GM23248 (cell line): ENCODE data around the gene ALOX12B. TPM values are rescaled to one million over a fixed set of nuclear protein-coding genes. Genes with fewer than 3 reads are reported as not detected.

ENCODE experiments used
- DNase-seq: peaks from one replicate; pipeline ENCODE4 v3.0.0-alpha.2; 2015
- H2AFZ ChIP-seq: fragments of 200-600 bp; sonication (generic); 2 replicates; pipeline ENCODE4 v1.6.1; 2016; ENCODE audit warnings: antibody characterized with exemption
- H3F3A ChIP-seq: fragments of 200-600 bp; sonication (generic); 2 replicates; pipeline ENCODE4 v1.6.1; 2016; ENCODE audit warnings: mild to moderate bottlenecking, antibody characterized with exemption, mixed run types; ENCODE audit not compliant: insufficient read depth
- H3K27ac ChIP-seq: fragments of 200-600 bp; sonication (generic); 2 replicates; pipeline ENCODE4 v1.5.1; 2016; ENCODE audit warnings: mild to moderate bottlenecking
- H3K27me3 ChIP-seq: fragments of 200-600 bp; sonication (generic); replicated peaks from 2 replicates; pipeline ENCODE4 v1.6.1; 2016; ENCODE audit warnings: mild to moderate bottlenecking; ENCODE audit not compliant: insufficient read depth
- H3K36me3 ChIP-seq: fragments of 200-600 bp; sonication (generic); 2 replicates; pipeline ENCODE4 v1.6.1; 2016; ENCODE audit warnings: low read depth, mild to moderate bottlenecking
- H3K4me1 ChIP-seq: fragments of 200-600 bp; sonication (generic); 2 replicates; pipeline ENCODE4 v1.6.1; 2016; ENCODE audit warnings: mild to moderate bottlenecking; ENCODE audit not compliant: insufficient read depth
- H3K4me2 ChIP-seq: fragments of 200-600 bp; sonication (generic); one replicate; pipeline ENCODE4 v1.6.1; 2016; ENCODE audit warnings: mild to moderate bottlenecking; ENCODE audit not compliant: unreplicated experiment
- H3K4me3 ChIP-seq: fragments of 200-600 bp; sonication (generic); 2 replicates; pipeline ENCODE4 v1.5.1; 2016; ENCODE audit warnings: mild to moderate bottlenecking
- H3K79me2 ChIP-seq: fragments of 200-600 bp; sonication (generic); 2 replicates; pipeline ENCODE4 v1.6.1; 2016; ENCODE audit warnings: mild to moderate bottlenecking; ENCODE audit not compliant: insufficient read depth
- H3K9ac ChIP-seq: fragments of 200-600 bp; sonication (generic); 2 replicates; pipeline ENCODE4 v1.6.1; 2016; ENCODE audit warnings: mild to moderate bottlenecking
- H3K9me2 ChIP-seq: fragments of 200-600 bp; sonication (generic); 2 replicates; pipeline ENCODE4 v1.6.1; 2016; ENCODE audit warnings: mixed run types, mild to moderate bottlenecking, moderate library complexity; ENCODE audit not compliant: insufficient read depth
- H3K9me3 ChIP-seq: fragments of 200-600 bp; sonication (generic); one replicate; pipeline ENCODE4 v1.6.1; 2017; ENCODE audit warnings: low read depth
- H4K20me1 ChIP-seq: fragments of 200-600 bp; sonication (generic); 2 replicates; pipeline ENCODE4 v1.6.0; 2016; ENCODE audit not compliant: insufficient read depth
- EZH2 ChIP-seq: fragments of 200-600 bp; sonication (generic); IDR thresholded peaks from 2 replicates; pipeline ENCODE4 v1.6.1; 2018; ENCODE audit warnings: antibody characterized with exemption, mild to moderate bottlenecking; ENCODE audit not compliant: insufficient read depth, poor library complexity, severe bottlenecking
- EZH2phosphoT487 ChIP-seq: fragments of 200-600 bp; sonication (generic); IDR thresholded peaks from 2 replicates; pipeline ENCODE4 v1.6.1; 2018; ENCODE audit warnings: antibody characterized with exemption, moderate library complexity, mild to moderate bottlenecking, low read depth; ENCODE audit not compliant: insufficient read depth
- WGBS, 2 experiments: methylation state at CpG; one replicate each; pipeline ENCODE4 v1.1.6; 2015 to 2017; ENCODE audit warnings: low lambda C conversion rate in 2 of 2, low coverage in 1 of 2; ENCODE audit errors: missing lambda C conversion rate in 2 of 2; 5-methylcytosine and 5-hydroxymethylcytosine counted together
- in situ Hi-C: fragments of 300-500 bp; cut with MboI; formaldehyde crosslinking; loops from 2 replicates; pipeline ENCODE4 v1.15.0; 2020
- polyA plus RNA-seq: library from polyadenylated mRNA; unstranded; fragments of >200 nt; fragmentation: Nextera tagmentation; extraction: Ambion mirVana; gene quantifications from 2 replicates; pipeline ENCODE4 v1.2.1, GENCODE V29; 2016
- total RNA-seq: library from RNA; depleted of rRNA; stranded (reverse); fragments of >200 nt; shearing (Covaris generic); gene quantifications from 2 replicates; pipeline ENCODE4 v1.2.3, GENCODE V29; 2014

Gene ALOX12B
- total and polyA plus RNA-seq, 2 experiments from 2014 or later, result not detected

- no peaks in the 10 kb centered on the region for H4K20me1 ChIP-seq
- H3F3A ChIP-seq, result no peaks in the 10 kb centered on the region
- no peak overlapping the region for H3K4me2 ChIP-seq
- in situ Hi-C loops, result no loop called here
- H3K4me3 ChIP-seq, result no peak overlapping the region
- H3K9me2 ChIP-seq, result no peaks in the 10 kb centered on the region
- no peak overlapping the region for H2AFZ ChIP-seq
- no peaks in the 10 kb centered on the region for H3K4me1 ChIP-seq
- H3K9ac ChIP-seq, result no peak overlapping the region
- 66 to 68% methylated on average over 7 of the region's 7 CpGs for WGBS, 2 experiments
- TF ChIP-seq EZH2 (no peak), EZH2phosphoT487 (no peak)
- H3K79me2 ChIP-seq, result no peaks in the 10 kb centered on the region
- no peak overlapping the region for H3K27ac ChIP-seq
- no peaks in the 10 kb centered on the region for H3K36me3 ChIP-seq
- H3K9me3 ChIP-seq, result no peaks in the 10 kb centered on the region
- H3K27me3 ChIP-seq, result peaks cover under 1% of the 10 kb centered on the region; the same call in 1 of the 2 replicates
- no peak for DNase-seq
Measured at GRCh38 chr17:8051831-8052230, 35.7 kb downstream of the ALOX12B start.

DNA sequence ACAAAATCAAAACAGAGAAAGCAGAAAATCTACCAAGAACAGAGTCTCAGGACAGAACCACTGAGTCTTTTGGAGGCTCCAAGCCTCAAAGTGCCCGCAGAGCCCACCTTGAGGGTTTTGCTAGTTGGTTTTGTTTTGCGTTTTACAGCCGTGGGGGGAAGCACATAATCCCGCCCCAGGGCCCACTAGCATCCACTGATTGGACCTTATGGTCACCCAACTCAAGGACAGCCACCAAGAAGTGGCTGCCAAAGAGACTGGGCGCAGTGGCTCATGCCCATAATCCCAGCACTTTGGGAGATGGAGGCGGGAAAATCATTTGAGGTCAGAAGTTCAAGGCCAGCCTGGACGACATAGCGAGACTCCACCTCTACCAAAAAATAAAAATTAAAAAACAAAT is 38.8 kb downstream of the ALOX12B start:
- in situ Hi-C loops, result no loop called here
- DNase-seq, result no peak
- Histone ChIP-seq H3K27ac (no peak overlapping the region), H3F3A (no peaks in the 10 kb centered on the region), H2AFZ (no peak overlapping the region), H3K36me3 (no peaks in the 10 kb centered on the region), H3K27me3 (peaks cover 10% of the 10 kb centered on the region), H3K4me3 (no peak overlapping the region), H3K4me1 (no peaks in the 10 kb centered on the region), H3K9me2 (no peaks in the 10 kb centered on the region), H3K9ac (no peak overlapping the region), H3K9me3 (no peaks in the 10 kb centered on the region), H3K4me2 (no peak overlapping the region), H3K79me2 (no peaks in the 10 kb centered on the region), H4K20me1 (no peaks in the 10 kb centered on the region)
- TF ChIP-seq EZH2phosphoT487 (no peak), EZH2 (no peak)
- 79 to 89% methylated on average over 8 of the region's 8 CpGs for WGBS, 2 experiments

- Histone ChIP-seq H3K9me2 (no peaks in the 10 kb centered on the region), H3K36me3 (no peaks in the 10 kb centered on the region), H3K27me3 (peaks cover 10% of the 10 kb centered on the region), H3K9me3 (no peaks in the 10 kb centered on the region), H3K4me3 (no peak overlapping the region), H2AFZ (no peak overlapping the region), H4K20me1 (no peaks in the 10 kb centered on the region), H3K79me2 (no peaks in the 10 kb centered on the region), H3K27ac (no peak overlapping the region), H3K4me2 (no peak overlapping the region), H3F3A (no peaks in the 10 kb centered on the region), H3K4me1 (no peaks in the 10 kb centered on the region), H3K9ac (no peak overlapping the region)
- no peak for DNase-seq
- 80 to 81% methylated on average over 12 of the region's 12 CpGs for WGBS, 2 experiments
- no peak for TF ChIP-seq EZH2phosphoT487
- no peak for TF ChIP-seq EZH2
- in situ Hi-C loops, result no loop called here
Measured at GRCh38 chr17:8048236-8048635, 39.3 kb downstream of the ALOX12B start.

DNA sequence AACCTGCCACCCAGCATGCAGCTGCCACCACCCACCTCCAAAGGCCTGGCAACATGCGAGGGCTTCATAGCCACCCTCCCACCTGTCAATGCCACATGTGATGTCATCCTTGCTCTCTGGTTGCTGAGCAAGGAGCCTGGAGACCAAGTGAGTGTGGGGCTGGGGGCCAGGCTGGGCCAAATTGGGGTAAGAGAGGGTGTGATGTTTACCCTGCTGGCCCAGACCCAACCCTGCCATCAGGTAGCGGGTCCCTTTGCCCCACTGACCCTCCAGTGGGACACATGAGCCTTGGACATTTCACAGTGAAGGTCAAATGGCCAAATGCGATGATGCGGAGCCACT is 39.8 kb downstream of the ALOX12B start:
- Histone ChIP-seq H3K27me3 (peaks cover 10% of the 10 kb centered on the region), H3K36me3 (no peaks in the 10 kb centered on the region), H3K9me2 (no peaks in the 10 kb centered on the region), H3K79me2 (no peaks in the 10 kb centered on the region), H3F3A (no peaks in the 10 kb centered on the region), H4K20me1 (no peaks in the 10 kb centered on the region), H3K9ac (no peak overlapping the region), H2AFZ (no peak overlapping the region), H3K27ac (no peak overlapping the region), H3K4me3 (no peak overlapping the region), H3K9me3 (no peaks in the 10 kb centered on the region), H3K4me1 (no peaks in the 10 kb centered on the region), H3K4me2 (no peak overlapping the region)
- in situ Hi-C loops, result no loop called here
- no peak for TF ChIP-seq EZH2phosphoT487
- TF ChIP-seq EZH2, result no peak
- DNase-seq, result no peak
- 83 to 92% methylated on average over 4 of the region's 4 CpGs for WGBS, 2 experiments
